SK-N-SH (cell line): ENCODE results near the gene STK32C. TPM values are rescaled to one million over a fixed set of nuclear protein-coding genes. Genes with fewer than 3 reads are reported as not detected.

ENCODE experiments used
- CTCF ChIA-PET: fragments of 300-600, 350-600 bp; formaldehyde crosslinking; extraction: SDS; loops from one replicate; lab custom pipeline; 2021; lab: Yijun Ruan, JAX
- POLR2A ChIA-PET: fragments of 350-600 bp; sonication (Branson Sonifier 250); formaldehyde crosslinking; extraction: SDS; loops from one replicate; lab custom pipeline; 2020; ENCODE audit warnings: antibody characterized with exemption, inconsistent platforms; lab: Yijun Ruan, JAX
- DNase-seq: peaks from one replicate; pipeline ENCODE4 v3.0.0; 2012
- H2AFZ ChIP-seq: fragments of 200-600 bp; sonication (generic); 2 replicates; pipeline ENCODE4 v1.8.1; 2016; ENCODE audit warnings: antibody characterized with exemption, mild to moderate bottlenecking, low read depth
- H3F3A ChIP-seq: fragments of 200-600 bp; sonication (generic); replicated peaks from 2 replicates; pipeline ENCODE3; 2016; ENCODE audit warnings: antibody characterized with exemption, mild to moderate bottlenecking; ENCODE audit not compliant: insufficient read depth
- H3K27ac ChIP-seq, 2 experiments: fragments of 200-500 bp in 1 of 2; fragments of 200-600 bp in 1 of 2; sonication (Bioruptor generic) in 1 of 2; sonication (generic), shearing (Covaris generic) in 1 of 2; 2 replicates each; pipeline versions ENCODE4 v1.5.1 to v1.6.1; 2014 to 2016; ENCODE audit warnings: low read depth in 2 of 2, inconsistent platforms in 1 of 2, low read length in 1 of 2, mild to moderate bottlenecking in 1 of 2, mixed read lengths in 1 of 2
- H3K27me3 ChIP-seq: fragments of 200-600 bp; sonication (generic), shearing (Covaris generic); 2 replicates; pipeline ENCODE4 v1.6.1; 2016; ENCODE audit warnings: mixed run types; ENCODE audit not compliant: insufficient read depth
- H3K36me3 ChIP-seq, 2 experiments: fragments of 200-500 bp in 1 of 2; fragments of 200-600 bp in 1 of 2; sonication (Bioruptor generic) in 1 of 2; sonication (generic) in 1 of 2; replicated peaks in 1 of 2; 2 replicates each; pipeline versions ENCODE3 to v1.5.1; 2014 to 2016; ENCODE audit warnings: low read length in 1 of 2, mild to moderate bottlenecking in 1 of 2; ENCODE audit not compliant: insufficient read depth in 2 of 2, control insufficient read depth in 1 of 2
- H3K4me1 ChIP-seq, 2 experiments: fragments of 200-500 bp in 1 of 2; fragments of 200-600 bp in 1 of 2; sonication (Bioruptor generic) in 1 of 2; sonication (generic), shearing (Covaris generic) in 1 of 2; 2 replicates each; pipeline versions ENCODE4 v1.5.1 to v1.6.1; 2014 to 2016; ENCODE audit warnings: low read depth in 1 of 2, low read length in 1 of 2, mixed run types in 1 of 2; ENCODE audit not compliant: insufficient read depth in 2 of 2, control insufficient read depth in 1 of 2
- H3K4me2 ChIP-seq: fragments of 200-600 bp; sonication (generic), shearing (Covaris generic); 2 replicates; pipeline ENCODE4 v1.6.1; 2017; ENCODE audit warnings: mixed run types
- H3K4me3 ChIP-seq, 2 experiments: fragments of 200-500 bp in 1 of 2; fragments of 200-600 bp in 1 of 2; sonication (Bioruptor generic) in 1 of 2; sonication (generic), shearing (Covaris generic) in 1 of 2; 2 replicates each; pipeline versions ENCODE4 v1.5.1 to v1.8.1; 2014 to 2016; ENCODE audit warnings: low read depth in 2 of 2, inconsistent platforms in 1 of 2, low read length in 1 of 2, mild to moderate bottlenecking in 1 of 2, mixed read lengths in 1 of 2, moderate library complexity in 1 of 2
- H3K79me2 ChIP-seq: fragments of 200-600 bp; sonication (generic); 2 replicates; pipeline ENCODE4 v1.8.1; 2017; ENCODE audit warnings: mild to moderate bottlenecking; ENCODE audit not compliant: insufficient read depth
- H3K9ac ChIP-seq: fragments of 200-600 bp; sonication (generic); 2 replicates; pipeline ENCODE4 v1.6.1; 2017; ENCODE audit warnings: mixed run types
- H3K9me2 ChIP-seq: fragments of 200-600 bp; sonication (generic); 2 replicates; pipeline ENCODE4 v1.6.1; 2017; ENCODE audit warnings: mixed run types
- H3K9me3 ChIP-seq: fragments of 200-600 bp; sonication (generic); 2 replicates; pipeline ENCODE4 v1.6.1; 2017; ENCODE audit warnings: mixed run types, mild to moderate bottlenecking, moderate library complexity
- H4K20me1 ChIP-seq: fragments of 200-600 bp; sonication (generic); 2 replicates; pipeline ENCODE4 v1.6.1; 2017; ENCODE audit warnings: mild to moderate bottlenecking, mixed run types; ENCODE audit not compliant: insufficient read depth
- FOXJ3 ChIP-seq: sonication (generic); formaldehyde crosslinking; IDR thresholded peaks from 2 replicates; pipeline ENCODE4 v1.5.1; 2020; ENCODE audit warnings: mild to moderate bottlenecking, missing genetic modification reagents
- GABPA ChIP-seq: IDR thresholded peaks from 2 replicates; pipeline ENCODE4 v1.4.0; 2012; ENCODE audit warnings: low read depth, mild to moderate bottlenecking
- RAD21 ChIP-seq: IDR thresholded peaks from 2 replicates; pipeline ENCODE4 v1.6.1; 2012; ENCODE audit warnings: mild to moderate bottlenecking, low read length
- RCOR1 ChIP-seq: fragments of 150-350 bp; IDR thresholded peaks from 2 replicates; pipeline ENCODE4 v1.6.1; 2017; ENCODE audit warnings: antibody characterized with exemption, low read length
- TAF1 ChIP-seq: IDR thresholded peaks from 2 replicates; pipeline ENCODE4 v1.6.1; 2012; ENCODE audit warnings: low read depth, mild to moderate bottlenecking, low read length, moderate library complexity, borderline replicate concordance
- USF2 ChIP-seq: fragments of 150-350 bp; IDR thresholded peaks from 2 replicates; pipeline ENCODE4 v1.6.1; 2017; ENCODE audit warnings: antibody characterized with exemption, low read length, low read depth, borderline replicate concordance
- WGBS: methylation state at CpG from one replicate; pipeline ENCODE4 v1.1.6; 2017; ENCODE audit warnings: low lambda C conversion rate; 5-methylcytosine and 5-hydroxymethylcytosine counted together
- polyA plus RNA-seq, 3 experiments: library from polyadenylated mRNA; depleted of rRNA; stranded (reverse); fragments of >200 nt; gene quantifications; 2 replicates each; pipeline ENCODE4 v1.2.3, GENCODE V29; 2012
- TF ChIP-seq, protein P1 (sequence below): IDR thresholded peaks from 2 replicates; pipeline ENCODE4 v1.4.0; 2012; ENCODE audit warnings: low read depth

Gene STK32C
- polyA plus RNA-seq, 1 of the 3 experiments (the other 2 are of a cell fraction) = 27.8 TPM

- WGBS = 89% methylated on average over 12 of the region's 12 CpGs
- no peaks in the 10 kb centered on the region for H3K9me2 ChIP-seq
- H3K27ac ChIP-seq = no peak overlapping the region
- TF ChIP-seq RCOR1 = no peak
- TF ChIP-seq TAF1 = no peak
- no peak for TF ChIP-seq GABPA
- no peak for TF ChIP-seq USF2
- no peak for TF ChIP-seq RAD21
- no peak overlapping the region for H3K9ac ChIP-seq
- no peak overlapping the region for H2AFZ ChIP-seq
- no peak overlapping the region for H3K4me3 ChIP-seq
- peaks cover 0 to 4% of the 10 kb centered on the region in 2 experiments for H3K36me3 ChIP-seq
- ChIA-PET CTCF (no interaction called here), POLR2A (interaction anchor here (0.7 kb wide), 1 partner anchor 45 kb away, joined by 3 read pairs; no protein-coding TSS in a partner anchor)
- H3K9me3 ChIP-seq = no peaks in the 10 kb centered on the region
- H3K27me3 ChIP-seq = no peaks in the 10 kb centered on the region
- H4K20me1 ChIP-seq = no peaks in the 10 kb centered on the region
- H3K79me2 ChIP-seq = 0 out of 2 replicates have a peak, but pooled peaks cover 5% of the 10 kb centered on the region
- DNase-seq = no peak
- peaks cover 0 to 25% of the 10 kb centered on the region in 2 experiments; a peak in 1 of 4 replicates for H3K4me1 ChIP-seq
- no peak overlapping the region for H3K4me2 ChIP-seq
- no peaks in the 10 kb centered on the region for H3F3A ChIP-seq
Measured at GRCh38 chr10:132309471-132309865, 1.7 kb upstream of the STK32C start.

DNA sequence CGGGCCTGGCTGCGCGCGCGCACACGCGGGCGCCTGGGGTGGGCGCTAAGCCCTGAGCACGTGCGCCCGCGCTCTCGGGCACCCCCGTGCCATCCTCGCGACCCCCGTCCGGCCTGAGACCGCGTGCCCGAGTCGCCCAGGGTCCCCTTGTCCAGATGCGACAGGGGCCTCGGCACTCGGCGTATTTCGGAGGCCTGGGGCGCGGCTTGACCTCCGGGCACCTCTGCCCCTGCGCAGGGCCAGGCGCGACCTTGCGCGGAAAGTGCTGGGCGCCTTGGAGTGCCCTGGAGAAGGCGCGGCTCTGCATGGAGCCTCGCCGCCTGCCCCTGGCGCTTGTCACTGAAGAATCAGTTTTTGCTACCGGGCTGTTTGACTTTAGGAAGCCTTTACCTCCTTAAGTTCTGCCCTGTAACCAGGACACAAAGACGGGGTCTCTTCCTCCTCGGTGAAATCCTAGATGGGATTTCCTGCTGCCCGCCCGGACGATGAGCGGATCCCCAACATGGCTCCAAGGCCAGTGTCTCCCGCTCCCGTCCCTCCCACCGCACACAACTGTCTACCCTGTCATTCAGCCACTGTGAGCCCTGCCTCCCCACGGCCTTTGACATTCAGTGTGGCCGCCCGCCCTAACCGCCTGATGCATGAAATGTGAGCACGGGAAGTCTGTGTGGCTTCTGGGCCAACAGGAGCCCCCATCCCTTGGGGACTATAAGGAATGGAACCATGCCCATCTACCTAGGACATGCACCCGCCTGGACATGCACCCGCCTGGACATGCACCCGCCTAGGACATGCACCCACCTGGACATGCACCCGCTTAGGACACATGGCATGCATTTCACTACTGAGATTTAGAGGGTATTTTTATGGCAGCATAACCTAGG is 1.1 kb upstream of the STK32C start:
- H3K79me2 ChIP-seq = 0 out of 2 replicates have a peak, but pooled peaks cover 5% of the 10 kb centered on the region
- peaks cover 0 to 4% of the 10 kb centered on the region in 2 experiments for H3K36me3 ChIP-seq
- WGBS = 83% methylated on average over 23 of the region's 61 CpGs
- no peaks in the 10 kb centered on the region for H4K20me1 ChIP-seq
- peak overlapping the region; percentile 67 to 83; a peak in 3 of 4 replicates for H3K4me3 ChIP-seq
- no peak for DNase-seq
- peak overlapping the region; percentile 93; the same call in 1 of the 2 replicates for H3K4me2 ChIP-seq
- H3K4me1 ChIP-seq = peaks cover 0 to 26% of the 10 kb centered on the region in 2 experiments; a peak in 1 of 4 replicates
- ChIA-PET CTCF (no interaction called here), POLR2A (no interaction called here)
- no peaks in the 10 kb centered on the region for H3K9me3 ChIP-seq
- TF ChIP-seq, protein P1, sequence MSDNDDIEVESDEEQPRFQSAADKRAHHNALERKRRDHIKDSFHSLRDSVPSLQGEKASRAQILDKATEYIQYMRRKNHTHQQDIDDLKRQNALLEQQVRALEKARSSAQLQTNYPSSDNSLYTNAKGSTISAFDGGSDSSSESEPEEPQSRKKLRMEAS = peak; percentile 70; the same call in 1 of the 2 replicates
- TF ChIP-seq FOXJ3 (CRISPR knock-in tag) = no peak
- H3K27ac ChIP-seq = no peak overlapping the region
- no peaks in the 10 kb centered on the region for H3K27me3 ChIP-seq
- no peaks in the 10 kb centered on the region for H3F3A ChIP-seq
- no peaks in the 10 kb centered on the region for H3K9me2 ChIP-seq
- H2AFZ ChIP-seq = peak overlapping the region; percentile 78; the same call in 1 of the 2 replicates
- no peak overlapping the region for H3K9ac ChIP-seq
